OCI-LY7 (cell line): ENCODE results near the gene WIPF1. TPM values are rescaled to one million over a fixed set of nuclear protein-coding genes. Genes with fewer than 3 reads are reported as not detected.

Experiments
- BruUV-seq: library from RNA; stranded (reverse); fragments of 400-500 nt; replicated peaks from 2 replicates; lab custom pipeline; 2021; lab: Mats Ljungman, UMichigan
- CTCF ChIA-PET: fragments of 300-600 bp; sonication (Branson Sonifier 250); formaldehyde crosslinking; loops from one replicate; lab custom pipeline; 2022; ENCODE audit warnings: antibody characterized with exemption; ENCODE audit not compliant: unreplicated experiment; lab: Charles Lee
- POLR2A ChIA-PET: fragments of 300-600 bp; sonication (Branson Sonifier 250); formaldehyde crosslinking; loops from one replicate; lab custom pipeline; 2022; ENCODE audit warnings: antibody characterized with exemption; lab: Charles Lee
- DNase-seq: peaks from one replicate; pipeline ENCODE4 v3.0.0-alpha.2; 2015; ENCODE audit warnings: low spot score
- H2AFZ ChIP-seq: fragments of 200-600 bp; sonication (generic), shearing (Covaris generic); 2 replicates; pipeline ENCODE4 v1.6.1; 2014; ENCODE audit warnings: mild to moderate bottlenecking, antibody characterized with exemption, low read length, moderate library complexity
- H3K27ac ChIP-seq: fragments of 200-600 bp; sonication (generic); 2 replicates; pipeline ENCODE4 v1.5.1; 2014; ENCODE audit warnings: mixed run types, low read depth, mild to moderate bottlenecking, moderate library complexity, low read length, inconsistent platforms; ENCODE audit not compliant: poor library complexity, severe bottlenecking
- H3K36me3 ChIP-seq: fragments of 200-600 bp; sonication (generic); 2 replicates; pipeline ENCODE4 v1.6.1; 2014; ENCODE audit warnings: mild to moderate bottlenecking, antibody characterized with exemption, low read length, moderate library complexity, mixed read lengths; ENCODE audit not compliant: insufficient read depth
- H3K4me1 ChIP-seq: fragments of 200-600 bp; sonication (generic); 2 replicates; pipeline ENCODE4 v1.5.1; 2014; ENCODE audit warnings: mild to moderate bottlenecking, low read length; ENCODE audit not compliant: insufficient read depth, poor library complexity, severe bottlenecking
- H3K4me2 ChIP-seq: fragments of 200-600 bp; sonication (generic); 2 replicates; pipeline ENCODE4 v1.6.1; 2014; ENCODE audit warnings: mild to moderate bottlenecking, low read length
- H3K4me3 ChIP-seq: fragments of 200-600 bp; sonication (generic); 2 replicates; pipeline ENCODE4 v1.5.1; 2014; ENCODE audit warnings: mild to moderate bottlenecking, low read depth, low read length; ENCODE audit not compliant: poor library complexity, severe bottlenecking
- H3K79me2 ChIP-seq: fragments of 200-600 bp; sonication (generic); 2 replicates; pipeline ENCODE4 v1.6.1; 2016; ENCODE audit warnings: low read depth, mild to moderate bottlenecking, low read length, moderate library complexity, mixed read lengths; ENCODE audit not compliant: insufficient read depth
- H3K9me2 ChIP-seq: fragments of 200-600 bp; sonication (generic); 2 replicates; pipeline ENCODE4 v1.6.1; 2016; ENCODE audit warnings: mild to moderate bottlenecking, low read length, mixed read lengths; ENCODE audit not compliant: insufficient read depth
- H3K9me3 ChIP-seq: fragments of 200-600 bp; sonication (generic); 2 replicates; pipeline ENCODE4 v1.6.1; 2014; ENCODE audit warnings: mild to moderate bottlenecking, mixed run types, low read length, mixed read lengths
- H4K20me1 ChIP-seq: fragments of 200-600 bp; sonication (generic); 2 replicates; pipeline ENCODE4 v1.6.1; 2014; ENCODE audit warnings: mild to moderate bottlenecking, antibody characterized with exemption, low read length, moderate library complexity, mixed read lengths; ENCODE audit not compliant: insufficient read depth
- CTCF ChIP-seq: fragments of 200-600 bp; sonication (generic); conservative IDR thresholded peaks from 2 replicates; pipeline ENCODE4 v1.5.1; 2014; ENCODE audit warnings: mild to moderate bottlenecking, antibody characterized with exemption, low read length, moderate library complexity, mixed read lengths
- EZH2phosphoT487 ChIP-seq: fragments of 200-600 bp; sonication (generic); IDR thresholded peaks from 2 replicates; pipeline ENCODE4 v1.6.1; 2018; ENCODE audit warnings: low read depth, borderline replicate concordance, mild to moderate bottlenecking, mixed run types, antibody characterized with exemption, low read length, moderate library complexity, mixed read lengths
- intact Hi-C: fragments of 100-400 bp; cut with micrococcal nuclease; formaldehyde crosslinking; loops from one replicate; pipeline ENCODE4 v1.10.0; 2022; ENCODE audit not compliant: unreplicated experiment
- total RNA-seq, 2 experiments: library from RNA; depleted of rRNA in 1 of 2; stranded (reverse); fragments of >200 nt in 1 of 2; shearing (Covaris generic) in 1 of 2; gene quantifications; 2 replicates each; pipeline ENCODE4 v1.2.3, GENCODE V29; 2014 to 2022

Gene WIPF1
- total RNA-seq, 2 experiments from 2014 or later, result 27.1 to 192 TPM

GRCh38 chr2:174608866-174609214 lies 11.2 kb upstream of the WIPF1 start:
- Histone ChIP-seq H3K9me3 (no peaks in the 10 kb centered on the region), H2AFZ (peak overlapping the region; percentile 26; the same call in 1 of the 2 replicates), H4K20me1 (no peaks in the 10 kb centered on the region), H3K79me2 (peaks cover 18% of the 10 kb centered on the region; the same call in 1 of the 2 replicates), H3K4me1 (peaks cover 81% of the 10 kb centered on the region), H3K4me2 (peak overlapping the region; percentile 47), H3K36me3 (peaks cover 5% of the 10 kb centered on the region; the same call in 1 of the 2 replicates), H3K9me2 (no peaks in the 10 kb centered on the region), H3K4me3 (peak overlapping the region; percentile 19), H3K27ac (peak overlapping the region; percentile 62)
- peak; percentile 34 for DNase-seq
- TF ChIP-seq EZH2phosphoT487, result no peak
- TF ChIP-seq CTCF, result no peak
- no TSS peak for BruUV-seq
- intact Hi-C loops, result no loop called here
- ChIA-PET POLR2A (interaction anchor here (0.9 to 11.0 kb wide), 3 partner anchors 10 to 24 kb away, joined by 3 to 185 read pairs (median 33); partner anchors contain the start of gene WIPF1), CTCF (no interaction called here)

GRCh38 chr2:174607989-174608865 lies 10.6 kb upstream of the WIPF1 start:
- Histone ChIP-seq H2AFZ (peak overlapping the region; percentile 26; the same call in 1 of the 2 replicates), H3K4me1 (peaks cover 79% of the 10 kb centered on the region), H3K9me2 (no peaks in the 10 kb centered on the region), H3K4me3 (peak overlapping the region; percentile 19), H3K9me3 (no peaks in the 10 kb centered on the region), H3K79me2 (peaks cover 19% of the 10 kb centered on the region; the same call in 1 of the 2 replicates), H3K36me3 (peaks cover 4% of the 10 kb centered on the region; the same call in 1 of the 2 replicates), H3K4me2 (peak overlapping the region; percentile 47), H4K20me1 (no peaks in the 10 kb centered on the region), H3K27ac (peak overlapping the region; percentile 62)
- TF ChIP-seq CTCF (no peak), EZH2phosphoT487 (no peak)
- intact Hi-C loops, result no loop called here
- POLR2A ChIA-PET, result interaction anchor here (0.9 to 11.0 kb wide), 3 partner anchors 11 to 25 kb away, joined by 3 to 185 read pairs (median 33); partner anchors contain the start of gene WIPF1
- peak; percentile 65 for DNase-seq
- BruUV-seq, result no TSS peak
- CTCF ChIA-PET, result no interaction called here
